K562 (cell line): ENCODE results near the gene PTPN9. TPM values are rescaled to one million over a fixed set of nuclear protein-coding genes. Genes with fewer than 3 reads are reported as not detected.

Experiments
- DDX20 ChIP-seq: fragments of 450-650 bp; IDR thresholded peaks from 2 replicates; pipeline ENCODE4 v1.6.1; 2016; ENCODE audit warnings: missing genetic modification characterization, low read depth, mild to moderate bottlenecking, missing compliant biosample characterization, moderate library complexity
- ETS2 ChIP-seq: IDR thresholded peaks from 2 replicates; pipeline ENCODE4 v1.6.1; 2016; ENCODE audit warnings: borderline replicate concordance, missing genetic modification characterization, mild to moderate bottlenecking, moderate library complexity, missing compliant biosample characterization; ENCODE audit not compliant: poor library complexity, severe bottlenecking
- FOXA1 ChIP-seq: fragments of 450-650 bp; IDR thresholded peaks from 2 replicates; pipeline ENCODE4 v1.6.1; 2016; ENCODE audit warnings: mild to moderate bottlenecking, borderline replicate concordance
- PHF20 ChIP-seq: fragments of 450-650 bp; IDR thresholded peaks from 2 replicates; pipeline ENCODE4 v1.6.1; 2018; ENCODE audit not compliant: partially characterized antibody
- POLR2G ChIP-seq: fragments of 200-400 bp; formaldehyde crosslinking; IDR thresholded peaks from 2 replicates; pipeline ENCODE4 v1.6.1; 2017; ENCODE audit warnings: low read depth, mild to moderate bottlenecking, antibody characterized with exemption, low read length, moderate library complexity
- POLR2H ChIP-seq: IDR thresholded peaks from 2 replicates; pipeline ENCODE4 v1.6.1; 2016; ENCODE audit warnings: missing genetic modification characterization, low read depth, mild to moderate bottlenecking, control low read depth, missing compliant biosample characterization, moderate library complexity
- RNF2 ChIP-seq: sonication (generic); IDR thresholded peaks from 2 replicates; pipeline ENCODE4 v1.6.1; 2016
- ZC3H4 ChIP-seq: sonication (generic); formaldehyde crosslinking; IDR thresholded peaks from 2 replicates; pipeline ENCODE4 v1.9.0; 2021; ENCODE audit warnings: missing genetic modification reagents, borderline replicate concordance
- polyA plus RNA-seq, 8 experiments: library from polyadenylated mRNA; depleted of rRNA in 4 of 8; stranded (reverse) in 5 of 8; unstranded in 3 of 8; fragments of >200 nt; fragmentation: Nextera tagmentation in 2 of 8; fragmentation: Illumina TruSeq in 1 of 8; extraction: Ambion mirVana in 2 of 8; extraction: Trizol in 1 of 8; gene quantifications; 2 replicates each; pipeline versions ENCODE4 v1.2.1 to v1.2.3, GENCODE V29; 2011 to 2014; ENCODE audit warnings: inconsistent platforms in 1 of 8, missing spikeins in 1 of 8
- total RNA-seq, 7 experiments: library from RNA; depleted of rRNA in 6 of 7; stranded (reverse); fragments of >200 nt in 6 of 7; fragmentation: Illumina TruSeq in 2 of 7; extraction: Trizol in 2 of 7; gene quantifications; 2 replicates each; pipeline versions ENCODE4 v1.2.1 to v1.2.3, GENCODE V29; 2011 to 2021; ENCODE audit warnings: low replicate concordance in 1 of 7
- TF ChIP-seq, protein P1 (sequence below): sonication (generic); formaldehyde crosslinking; IDR thresholded peaks from 2 replicates; pipeline ENCODE4 v1.8.0; 2023; ENCODE audit warnings: missing genetic modification reagents, mild to moderate bottlenecking, borderline replicate concordance
- TF ChIP-seq, protein P2 (sequence below): fragments of 150-350 bp; conservative IDR thresholded peaks from 2 replicates; pipeline ENCODE4 v1.6.1; 2014; ENCODE audit warnings: low read length
- TF ChIP-seq, protein P3 (sequence below): sonication (generic); formaldehyde crosslinking; IDR thresholded peaks from 2 replicates; pipeline ENCODE4 v1.8.1; 2023; ENCODE audit warnings: mild to moderate bottlenecking, missing genetic modification reagents
- TF ChIP-seq, protein P4 (sequence below): fragments of 450-650 bp; formaldehyde crosslinking; IDR thresholded peaks from 2 replicates; pipeline ENCODE4 v1.4.0; 2020; ENCODE audit warnings: mild to moderate bottlenecking, mixed read lengths

The PTPN9 gene
- total and polyA plus RNA-seq, 9 of the 15 experiments (the other 6 are each of a cell fraction or from before 2014, with no cell fraction given) = 5.0 to 24.0 (median 14.2) TPM

DNA sequence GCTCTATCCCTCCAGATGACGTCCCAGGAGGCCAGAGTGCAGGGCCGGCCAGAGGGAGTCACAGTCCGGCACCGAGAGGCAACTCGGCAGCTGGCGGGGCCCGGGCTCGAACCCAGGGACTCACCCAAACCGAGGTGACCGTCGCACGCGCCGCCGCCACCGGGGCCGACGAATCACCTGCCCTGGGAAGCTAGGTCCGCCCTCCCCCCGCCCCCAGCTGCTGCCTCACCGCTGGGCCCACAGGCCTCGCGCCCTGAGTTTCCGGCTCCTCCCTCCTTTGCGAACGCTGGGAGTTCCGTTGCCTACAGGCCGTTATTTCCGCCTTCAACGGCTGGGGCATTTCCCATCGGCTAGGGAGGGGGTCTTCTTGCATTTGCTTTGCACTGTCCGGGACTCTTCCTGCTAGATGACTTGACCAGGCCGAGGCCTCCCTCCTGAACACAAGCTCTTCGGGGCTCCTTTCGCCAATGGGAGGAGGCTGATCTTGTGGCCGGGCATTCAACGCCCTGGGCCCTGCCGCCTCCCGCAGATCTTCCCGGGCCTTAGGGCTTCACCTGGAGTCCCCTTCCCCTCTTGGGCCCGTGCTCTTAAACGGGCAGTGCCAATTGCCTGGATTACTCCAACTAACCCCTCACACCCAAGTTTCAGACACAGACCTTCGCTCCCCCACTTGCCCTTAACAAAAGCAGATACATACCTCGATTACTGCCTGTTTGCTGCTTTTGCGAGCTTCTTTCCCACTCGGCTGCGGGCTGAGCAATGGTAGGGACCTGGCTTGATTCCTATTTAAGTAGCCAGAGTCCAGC lies 46.6 kb upstream of the PTPN9 start, which contains the start of gene SNUPN (continued):
- TF ChIP-seq ETS2 (tag) = no peak
- no peak for TF ChIP-seq DDX20 (tag)
- no peak for TF ChIP-seq ZC3H4
- TF ChIP-seq POLR2H (tag) = peak; percentile 62; the same call in 1 of the 2 replicates
- TF ChIP-seq, protein P1, sequence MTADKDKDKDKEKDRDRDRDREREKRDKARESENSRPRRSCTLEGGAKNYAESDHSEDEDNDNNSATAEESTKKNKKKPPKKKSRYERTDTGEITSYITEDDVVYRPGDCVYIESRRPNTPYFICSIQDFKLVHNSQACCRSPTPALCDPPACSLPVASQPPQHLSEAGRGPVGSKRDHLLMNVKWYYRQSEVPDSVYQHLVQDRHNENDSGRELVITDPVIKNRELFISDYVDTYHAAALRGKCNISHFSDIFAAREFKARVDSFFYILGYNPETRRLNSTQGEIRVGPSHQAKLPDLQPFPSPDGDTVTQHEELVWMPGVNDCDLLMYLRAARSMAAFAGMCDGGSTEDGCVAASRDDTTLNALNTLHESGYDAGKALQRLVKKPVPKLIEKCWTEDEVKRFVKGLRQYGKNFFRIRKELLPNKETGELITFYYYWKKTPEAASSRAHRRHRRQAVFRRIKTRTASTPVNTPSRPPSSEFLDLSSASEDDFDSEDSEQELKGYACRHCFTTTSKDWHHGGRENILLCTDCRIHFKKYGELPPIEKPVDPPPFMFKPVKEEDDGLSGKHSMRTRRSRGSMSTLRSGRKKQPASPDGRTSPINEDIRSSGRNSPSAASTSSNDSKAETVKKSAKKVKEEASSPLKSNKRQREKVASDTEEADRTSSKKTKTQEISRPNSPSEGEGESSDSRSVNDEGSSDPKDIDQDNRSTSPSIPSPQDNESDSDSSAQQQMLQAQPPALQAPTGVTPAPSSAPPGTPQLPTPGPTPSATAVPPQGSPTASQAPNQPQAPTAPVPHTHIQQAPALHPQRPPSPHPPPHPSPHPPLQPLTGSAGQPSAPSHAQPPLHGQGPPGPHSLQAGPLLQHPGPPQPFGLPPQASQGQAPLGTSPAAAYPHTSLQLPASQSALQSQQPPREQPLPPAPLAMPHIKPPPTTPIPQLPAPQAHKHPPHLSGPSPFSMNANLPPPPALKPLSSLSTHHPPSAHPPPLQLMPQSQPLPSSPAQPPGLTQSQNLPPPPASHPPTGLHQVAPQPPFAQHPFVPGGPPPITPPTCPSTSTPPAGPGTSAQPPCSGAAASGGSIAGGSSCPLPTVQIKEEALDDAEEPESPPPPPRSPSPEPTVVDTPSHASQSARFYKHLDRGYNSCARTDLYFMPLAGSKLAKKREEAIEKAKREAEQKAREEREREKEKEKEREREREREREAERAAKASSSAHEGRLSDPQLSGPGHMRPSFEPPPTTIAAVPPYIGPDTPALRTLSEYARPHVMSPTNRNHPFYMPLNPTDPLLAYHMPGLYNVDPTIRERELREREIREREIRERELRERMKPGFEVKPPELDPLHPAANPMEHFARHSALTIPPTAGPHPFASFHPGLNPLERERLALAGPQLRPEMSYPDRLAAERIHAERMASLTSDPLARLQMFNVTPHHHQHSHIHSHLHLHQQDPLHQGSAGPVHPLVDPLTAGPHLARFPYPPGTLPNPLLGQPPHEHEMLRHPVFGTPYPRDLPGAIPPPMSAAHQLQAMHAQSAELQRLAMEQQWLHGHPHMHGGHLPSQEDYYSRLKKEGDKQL (CRISPR knock-in tag) = no peak
- TF ChIP-seq RNF2 = peak; percentile 87
- no peak for TF ChIP-seq FOXA1
- peak; percentile 88 for TF ChIP-seq POLR2G
- TF ChIP-seq, protein P2, sequence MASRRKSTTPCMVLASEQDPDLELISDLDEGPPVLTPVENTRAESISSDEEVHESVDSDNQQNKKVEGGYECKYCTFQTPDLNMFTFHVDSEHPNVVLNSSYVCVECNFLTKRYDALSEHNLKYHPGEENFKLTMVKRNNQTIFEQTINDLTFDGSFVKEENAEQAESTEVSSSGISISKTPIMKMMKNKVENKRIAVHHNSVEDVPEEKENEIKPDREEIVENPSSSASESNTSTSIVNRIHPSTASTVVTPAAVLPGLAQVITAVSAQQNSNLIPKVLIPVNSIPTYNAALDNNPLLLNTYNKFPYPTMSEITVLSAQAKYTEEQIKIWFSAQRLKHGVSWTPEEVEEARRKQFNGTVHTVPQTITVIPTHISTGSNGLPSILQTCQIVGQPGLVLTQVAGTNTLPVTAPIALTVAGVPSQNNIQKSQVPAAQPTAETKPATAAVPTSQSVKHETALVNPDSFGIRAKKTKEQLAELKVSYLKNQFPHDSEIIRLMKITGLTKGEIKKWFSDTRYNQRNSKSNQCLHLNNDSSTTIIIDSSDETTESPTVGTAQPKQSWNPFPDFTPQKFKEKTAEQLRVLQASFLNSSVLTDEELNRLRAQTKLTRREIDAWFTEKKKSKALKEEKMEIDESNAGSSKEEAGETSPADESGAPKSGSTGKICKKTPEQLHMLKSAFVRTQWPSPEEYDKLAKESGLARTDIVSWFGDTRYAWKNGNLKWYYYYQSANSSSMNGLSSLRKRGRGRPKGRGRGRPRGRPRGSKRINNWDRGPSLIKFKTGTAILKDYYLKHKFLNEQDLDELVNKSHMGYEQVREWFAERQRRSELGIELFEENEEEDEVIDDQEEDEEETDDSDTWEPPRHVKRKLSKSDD = no peak
- TF ChIP-seq, protein P3, sequence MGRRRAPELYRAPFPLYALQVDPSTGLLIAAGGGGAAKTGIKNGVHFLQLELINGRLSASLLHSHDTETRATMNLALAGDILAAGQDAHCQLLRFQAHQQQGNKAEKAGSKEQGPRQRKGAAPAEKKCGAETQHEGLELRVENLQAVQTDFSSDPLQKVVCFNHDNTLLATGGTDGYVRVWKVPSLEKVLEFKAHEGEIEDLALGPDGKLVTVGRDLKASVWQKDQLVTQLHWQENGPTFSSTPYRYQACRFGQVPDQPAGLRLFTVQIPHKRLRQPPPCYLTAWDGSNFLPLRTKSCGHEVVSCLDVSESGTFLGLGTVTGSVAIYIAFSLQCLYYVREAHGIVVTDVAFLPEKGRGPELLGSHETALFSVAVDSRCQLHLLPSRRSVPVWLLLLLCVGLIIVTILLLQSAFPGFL (CRISPR knock-in tag) = no peak
- TF ChIP-seq PHF20 = peak; percentile 97
- TF ChIP-seq, protein P4, sequence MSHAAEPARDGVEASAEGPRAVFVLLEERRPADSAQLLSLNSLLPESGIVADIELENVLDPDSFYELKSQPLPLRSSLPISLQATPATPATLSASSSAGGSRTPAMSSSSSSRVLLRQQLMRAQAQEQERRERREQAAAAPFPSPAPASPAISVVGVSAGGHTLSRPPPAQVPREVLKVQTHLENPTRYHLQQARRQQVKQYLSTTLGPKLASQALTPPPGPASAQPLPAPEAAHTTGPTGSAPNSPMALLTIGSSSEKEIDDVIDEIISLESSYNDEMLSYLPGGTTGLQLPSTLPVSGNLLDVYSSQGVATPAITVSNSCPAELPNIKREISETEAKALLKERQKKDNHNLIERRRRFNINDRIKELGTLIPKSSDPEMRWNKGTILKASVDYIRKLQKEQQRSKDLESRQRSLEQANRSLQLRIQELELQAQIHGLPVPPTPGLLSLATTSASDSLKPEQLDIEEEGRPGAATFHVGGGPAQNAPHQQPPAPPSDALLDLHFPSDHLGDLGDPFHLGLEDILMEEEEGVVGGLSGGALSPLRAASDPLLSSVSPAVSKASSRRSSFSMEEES (CRISPR knock-in tag) = no peak
